ENCODE data around the gene KBTBD2. TPM values are rescaled to one million over a fixed set of nuclear protein-coding genes. Genes with fewer than 3 reads are reported as not detected.
A peak's percentile ranks its signal among the peaks of the same experiment; 100 is the strongest.

Gene KBTBD2
- total RNA-seq, 1 donor from 2014 or later, result 25.3 TPM

DNA sequence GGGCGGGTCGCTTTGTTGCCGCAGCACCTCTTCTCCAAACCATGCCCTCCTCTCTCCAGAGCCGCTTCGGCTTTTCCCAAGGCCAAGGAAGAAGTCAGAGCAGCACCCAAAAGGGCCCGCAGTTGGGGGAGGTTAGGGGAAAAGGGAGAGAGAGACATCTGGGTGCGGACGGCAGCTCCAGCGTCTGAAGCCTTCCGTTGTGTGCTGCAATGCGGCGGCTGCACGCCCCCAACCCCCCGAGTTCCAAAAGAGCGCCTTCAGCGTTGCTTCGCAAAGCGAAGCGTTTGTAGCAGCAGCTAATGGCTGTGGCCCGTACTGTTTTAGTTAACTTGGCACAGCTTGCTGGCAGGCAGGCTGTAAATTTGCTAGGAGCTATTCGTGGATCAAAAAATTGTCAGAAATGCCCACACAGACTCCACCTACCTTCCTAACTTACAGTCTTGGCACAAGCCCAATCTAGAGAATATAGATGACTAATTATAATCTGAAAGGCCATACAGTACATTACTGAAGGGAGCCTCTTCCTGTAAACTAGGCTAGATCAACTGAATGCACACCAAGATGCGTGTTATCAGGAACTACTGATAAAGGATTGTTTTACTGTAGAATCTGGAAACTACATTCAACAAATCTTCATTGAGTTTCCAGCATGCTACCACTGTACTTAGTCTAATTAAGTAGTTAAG lies 1.1 kb upstream of the KBTBD2 start:
- peak overlapping the region; percentile 84 for H3K4me3 ChIP-seq
- no peaks in the 10 kb centered on the region for H3K27me3 ChIP-seq (ENCODE audit: low read depth)
- TF ChIP-seq, protein P1, sequence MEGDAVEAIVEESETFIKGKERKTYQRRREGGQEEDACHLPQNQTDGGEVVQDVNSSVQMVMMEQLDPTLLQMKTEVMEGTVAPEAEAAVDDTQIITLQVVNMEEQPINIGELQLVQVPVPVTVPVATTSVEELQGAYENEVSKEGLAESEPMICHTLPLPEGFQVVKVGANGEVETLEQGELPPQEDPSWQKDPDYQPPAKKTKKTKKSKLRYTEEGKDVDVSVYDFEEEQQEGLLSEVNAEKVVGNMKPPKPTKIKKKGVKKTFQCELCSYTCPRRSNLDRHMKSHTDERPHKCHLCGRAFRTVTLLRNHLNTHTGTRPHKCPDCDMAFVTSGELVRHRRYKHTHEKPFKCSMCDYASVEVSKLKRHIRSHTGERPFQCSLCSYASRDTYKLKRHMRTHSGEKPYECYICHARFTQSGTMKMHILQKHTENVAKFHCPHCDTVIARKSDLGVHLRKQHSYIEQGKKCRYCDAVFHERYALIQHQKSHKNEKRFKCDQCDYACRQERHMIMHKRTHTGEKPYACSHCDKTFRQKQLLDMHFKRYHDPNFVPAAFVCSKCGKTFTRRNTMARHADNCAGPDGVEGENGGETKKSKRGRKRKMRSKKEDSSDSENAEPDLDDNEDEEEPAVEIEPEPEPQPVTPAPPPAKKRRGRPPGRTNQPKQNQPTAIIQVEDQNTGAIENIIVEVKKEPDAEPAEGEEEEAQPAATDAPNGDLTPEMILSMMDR (IDR thresholded peaks at IDR 0.05; ENCODE audit: borderline replicate concordance), result no peak
- H3K27ac ChIP-seq (replicated peaks), result peak overlapping the region; percentile 98
- no peaks in the 10 kb centered on the region for H3K9me3 ChIP-seq (replicated peaks)
- intact Hi-C loops (cut with micrococcal nuclease), result loop anchor here (10.0 kb wide), 1 partner anchor 52 kb away; no protein-coding TSS in a partner anchor
- peak; percentile 37 for DNase-seq
- H3K36me3 ChIP-seq, result no peaks in the 10 kb centered on the region
- peaks cover 45% of the 10 kb centered on the region for H3K4me1 ChIP-seq

DNA sequence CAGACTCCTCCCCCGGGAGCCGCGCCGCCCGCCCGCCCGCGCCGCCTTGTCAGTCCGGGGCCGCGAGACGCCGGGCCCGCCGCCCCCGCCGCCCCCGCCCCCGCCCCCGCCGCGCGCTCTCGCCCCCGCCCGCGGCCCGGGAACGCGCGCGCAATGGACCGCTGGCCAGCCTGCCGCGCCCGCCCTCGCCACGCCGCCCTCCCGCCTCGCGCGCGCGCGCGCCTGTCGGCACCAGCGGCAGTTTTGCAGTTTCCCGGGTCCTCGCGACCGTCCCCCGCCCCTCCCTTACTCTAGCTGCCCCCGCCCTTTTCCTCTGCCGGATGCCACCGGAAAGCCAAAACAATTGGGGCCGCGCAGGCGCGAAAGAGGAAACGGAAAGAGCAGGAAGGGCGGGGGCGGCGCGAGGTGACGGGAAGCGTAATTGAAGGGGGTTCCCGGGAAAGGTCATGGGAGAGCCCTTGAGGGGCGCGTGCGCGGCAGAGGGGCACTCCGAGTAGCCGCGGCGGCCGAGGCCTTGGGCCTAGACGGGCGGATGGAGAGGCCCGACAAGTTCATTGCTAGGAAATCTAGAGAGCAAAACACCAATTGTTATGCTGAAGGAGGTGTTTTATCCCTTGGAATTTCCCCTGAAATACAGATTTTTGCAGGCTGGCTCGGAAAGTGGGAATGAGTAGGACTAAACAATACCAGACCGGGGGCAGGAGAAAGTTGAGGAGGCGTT lies 400 bp upstream of the KBTBD2 start:
- DNase-seq, result peak; percentile 99
- Histone ChIP-seq H3K36me3 (no peaks in the 10 kb centered on the region), H3K27ac (replicated peaks) (peak overlapping the region; percentile 98), H3K9me3 (replicated peaks) (no peaks in the 10 kb centered on the region), H3K4me3 (peak overlapping the region; percentile 84), H3K27me3 (ENCODE audit: low read depth) (no peaks in the 10 kb centered on the region), H3K4me1 (peaks cover 52% of the 10 kb centered on the region)
- TF ChIP-seq, protein P1 (IDR thresholded peaks at IDR 0.05; ENCODE audit: borderline replicate concordance), result no peak
- intact Hi-C loops (cut with micrococcal nuclease), result loop anchor here (10.0 kb wide), 1 partner anchor 53 kb away; no protein-coding TSS in a partner anchor

DNA sequence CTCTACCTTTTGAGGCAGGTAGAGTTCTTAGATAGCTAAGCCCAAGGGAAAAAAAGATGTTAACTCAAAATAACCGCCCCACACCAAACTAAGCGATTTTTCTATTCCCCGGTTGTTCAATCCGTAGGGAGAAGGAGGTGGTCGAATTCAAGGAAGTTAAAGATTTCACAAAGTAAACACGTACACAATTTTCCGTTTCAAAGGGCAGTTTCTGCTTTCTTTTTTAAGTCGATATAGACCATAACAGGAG lies 842 bp downstream of the KBTBD2 start:
- Histone ChIP-seq H3K27ac (replicated peaks) (peak overlapping the region; percentile 98), H3K9me3 (replicated peaks) (no peaks in the 10 kb centered on the region), H3K36me3 (no peaks in the 10 kb centered on the region), H3K4me1 (peaks cover 65% of the 10 kb centered on the region), H3K4me3 (peak overlapping the region; percentile 84), H3K27me3 (ENCODE audit: low read depth) (no peaks in the 10 kb centered on the region)
- intact Hi-C loops (cut with micrococcal nuclease), result loop anchor here (10.0 kb wide), 1 partner anchor 54 kb away; no protein-coding TSS in a partner anchor
- no peak for DNase-seq
- TF ChIP-seq, protein P1 (IDR thresholded peaks at IDR 0.05; ENCODE audit: borderline replicate concordance), result no peak

DNA sequence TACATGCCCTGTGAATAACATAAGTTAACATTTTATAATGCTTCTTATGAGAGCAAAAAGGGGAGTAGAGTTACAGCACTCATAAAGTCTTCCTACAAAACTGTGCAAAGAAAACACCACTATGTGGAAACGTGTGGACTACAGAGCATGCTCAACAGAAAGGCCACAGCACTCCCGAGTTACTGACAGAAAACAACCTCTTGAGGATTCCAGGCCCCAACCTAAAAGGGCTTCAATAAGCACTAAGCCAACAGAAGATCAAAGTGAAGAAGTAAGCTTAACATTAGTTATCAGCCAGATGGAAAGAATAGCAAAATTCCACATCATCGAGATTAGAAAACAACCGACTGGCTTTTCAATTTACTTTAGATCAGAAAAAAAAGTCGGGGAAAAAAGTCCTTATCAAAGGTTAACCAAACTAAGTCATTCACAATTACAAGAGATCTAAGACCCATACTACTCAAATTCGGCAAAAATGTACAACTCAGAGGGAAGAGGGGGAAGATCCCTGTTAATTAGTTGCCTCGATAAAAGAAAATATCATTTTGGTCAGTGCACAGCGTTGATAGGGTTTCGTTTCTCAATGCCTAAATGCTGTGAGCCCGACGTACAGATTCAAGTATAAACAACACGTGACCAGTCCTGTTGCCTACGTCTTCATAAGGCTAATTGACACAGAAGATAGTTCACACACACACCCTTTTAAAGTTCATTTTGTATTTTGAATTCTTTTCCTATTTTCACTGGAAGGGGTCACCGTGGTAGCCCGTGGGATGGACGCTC lies 1.4 kb downstream of the KBTBD2 start:
- TF ChIP-seq, protein P1 (IDR thresholded peaks at IDR 0.05; ENCODE audit: borderline replicate concordance), result no peak
- intact Hi-C loops (cut with micrococcal nuclease), result loop anchor here (10.0 kb wide), 1 partner anchor 55 kb away; no protein-coding TSS in a partner anchor
- H3K9me3 ChIP-seq (replicated peaks), result no peaks in the 10 kb centered on the region
- H3K36me3 ChIP-seq, result no peaks in the 10 kb centered on the region
- no peak for DNase-seq
- H3K4me3 ChIP-seq, result peak overlapping the region; percentile 84
- peaks cover 70% of the 10 kb centered on the region for H3K4me1 ChIP-seq
- no peaks in the 10 kb centered on the region for H3K27me3 ChIP-seq (ENCODE audit: low read depth)
- H3K27ac ChIP-seq (replicated peaks), result peak overlapping the region; percentile 98

DNA sequence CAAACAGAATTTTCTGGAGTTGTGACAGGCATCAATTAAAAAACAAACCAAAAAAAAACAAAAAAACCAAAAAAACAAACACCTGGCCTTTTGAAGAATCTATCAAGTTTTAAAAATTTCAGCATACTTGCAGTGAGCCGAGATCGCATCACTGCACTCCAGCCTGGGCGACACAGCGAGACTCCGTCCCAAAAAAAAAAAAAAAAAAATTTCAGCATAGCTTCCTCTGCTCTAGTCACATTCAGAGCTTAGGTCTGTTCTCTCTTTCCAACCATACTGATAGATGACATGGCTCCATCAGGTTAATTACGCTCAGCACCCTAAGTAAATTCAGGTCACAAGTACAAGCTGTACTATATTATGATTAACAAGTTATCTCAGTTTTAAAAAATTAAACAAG lies 3.1 kb downstream of the KBTBD2 start:
- Histone ChIP-seq H3K4me1 (peaks cover 83% of the 10 kb centered on the region), H3K4me3 (peak overlapping the region; percentile 84), H3K9me3 (replicated peaks) (no peaks in the 10 kb centered on the region), H3K27me3 (ENCODE audit: low read depth) (no peaks in the 10 kb centered on the region), H3K27ac (replicated peaks) (peak overlapping the region; percentile 98), H3K36me3 (no peaks in the 10 kb centered on the region)
- intact Hi-C loops (cut with micrococcal nuclease), result no loop called here
- no peak for DNase-seq
- TF ChIP-seq, protein P1 (IDR thresholded peaks at IDR 0.05; ENCODE audit: borderline replicate concordance), result no peak
